Upper lobe of right lung (tissue), 1 donor: ENCODE data around the gene SLC4A5. TPM values are rescaled to one million over a fixed set of nuclear protein-coding genes. Genes with fewer than 3 reads are reported as not detected.

Experiments
- ATAC-seq: fragments of 200-7000 bp; cut with Tn5 transposase; one replicate; pipeline ENCODE4 v1.9.1; 2020; ENCODE audit warnings: mild to moderate bottlenecking, moderate library complexity
- DNase-seq: peaks from one replicate; pipeline ENCODE4 v3.0.0-alpha.2; 2020
- H3K27ac ChIP-seq: fragments of 200-600 bp; one replicate; pipeline ENCODE4 v1.8.0; 2022
- H3K27me3 ChIP-seq: fragments of 200-600 bp; one replicate; pipeline ENCODE4 v1.8.0; 2022; ENCODE audit warnings: mild to moderate bottlenecking
- H3K36me3 ChIP-seq: fragments of 200-600 bp; one replicate; pipeline ENCODE4 v1.8.0; 2022
- H3K4me1 ChIP-seq: fragments of 200-600 bp; one replicate; pipeline ENCODE4 v1.8.0; 2022
- H3K4me3 ChIP-seq: fragments of 200-600 bp; one replicate; pipeline ENCODE4 v1.8.0; 2022; ENCODE audit warnings: mild to moderate bottlenecking
- H3K9me3 ChIP-seq: fragments of 200-600 bp; one replicate; pipeline ENCODE4 v1.8.0; 2022
- CTCF ChIP-seq: fragments of 200-600 bp; IDR thresholded peaks from one replicate; pipeline ENCODE4 v1.8.0; 2022; ENCODE audit warnings: antibody characterized with exemption
- intact Hi-C: fragments of 100-400 bp; cut with DNase I; formaldehyde crosslinking; loops from one replicate; pipeline ENCODE4 v1.11.0; 2022
- total RNA-seq: library from RNA; stranded (reverse); fragmentation: NEBNext Ultra II Directional; extraction: Animal tissue kit (Norgen Biotek cat#: 25700); gene quantifications from one replicate; pipeline ENCODE4 v1.2.1, GENCODE V29; 2021
- donor health status: DM: no; HTN: yes; CAD: no; lungs with severe emphysema.

Gene SLC4A5
- total RNA-seq, 1 donor from 2014 or later, result 3.2 TPM

GRCh38 chr2:74281141-74281975 is 61.9 kb downstream of the SLC4A5 start:
- Histone ChIP-seq H3K9me3 (no peaks in the 10 kb centered on the region), H3K27ac (no peak overlapping the region), H3K27me3 (no peaks in the 10 kb centered on the region), H3K4me1 (no peaks in the 10 kb centered on the region), H3K36me3 (no peaks in the 10 kb centered on the region), H3K4me3 (no peak overlapping the region)
- TF ChIP-seq CTCF, result no peak
- ATAC-seq (no peak), DNase-seq (no peak)
- intact Hi-C loops, result no loop called here

GRCh38 chr2:74278694-74279093 is 64.5 kb downstream of the SLC4A5 start:
- DNase-seq (no peak), ATAC-seq (no peak)
- Histone ChIP-seq H3K27ac (no peak overlapping the region), H3K4me1 (no peaks in the 10 kb centered on the region), H3K27me3 (no peaks in the 10 kb centered on the region), H3K36me3 (no peaks in the 10 kb centered on the region), H3K9me3 (no peaks in the 10 kb centered on the region), H3K4me3 (no peak overlapping the region)
- intact Hi-C loops, result no loop called here
- no peak for TF ChIP-seq CTCF

- no peak for ATAC-seq
Measured at GRCh38 chr2:74278176-74278575, 65.0 kb downstream of the SLC4A5 start.

GRCh38 chr2:74275228-74275627 is 68.0 kb downstream of the SLC4A5 start:
- no peak for TF ChIP-seq CTCF
- Histone ChIP-seq H3K27ac (no peak overlapping the region), H3K9me3 (no peaks in the 10 kb centered on the region), H3K27me3 (no peaks in the 10 kb centered on the region), H3K4me3 (no peak overlapping the region), H3K4me1 (no peaks in the 10 kb centered on the region), H3K36me3 (no peaks in the 10 kb centered on the region)
- no peak for ATAC-seq
- intact Hi-C loops, result no loop called here
- no peak for DNase-seq

More at GRCh38 chr2:74278176-74278575, 65.0 kb downstream of the SLC4A5 start:
- no peaks in the 10 kb centered on the region for H3K36me3 ChIP-seq
- H3K27ac ChIP-seq, result no peak overlapping the region
- intact Hi-C loops, result no loop called here
- no peaks in the 10 kb centered on the region for H3K9me3 ChIP-seq
- no peak overlapping the region for H3K4me3 ChIP-seq
- DNase-seq, result no peak
- TF ChIP-seq CTCF, result no peak
- no peaks in the 10 kb centered on the region for H3K4me1 ChIP-seq
- no peaks in the 10 kb centered on the region for H3K27me3 ChIP-seq

GRCh38 chr2:74269667-74270066 is 73.5 kb downstream of the SLC4A5 start:
- ATAC-seq, result no peak
- Histone ChIP-seq H3K9me3 (no peaks in the 10 kb centered on the region), H3K4me1 (no peaks in the 10 kb centered on the region), H3K36me3 (no peaks in the 10 kb centered on the region), H3K27me3 (no peaks in the 10 kb centered on the region), H3K27ac (no peak overlapping the region), H3K4me3 (no peak overlapping the region)
- no peak for DNase-seq
- no peak for TF ChIP-seq CTCF
- intact Hi-C loops, result no loop called here
